Measurements from ENCODE around the gene ERBB2.

DNA sequence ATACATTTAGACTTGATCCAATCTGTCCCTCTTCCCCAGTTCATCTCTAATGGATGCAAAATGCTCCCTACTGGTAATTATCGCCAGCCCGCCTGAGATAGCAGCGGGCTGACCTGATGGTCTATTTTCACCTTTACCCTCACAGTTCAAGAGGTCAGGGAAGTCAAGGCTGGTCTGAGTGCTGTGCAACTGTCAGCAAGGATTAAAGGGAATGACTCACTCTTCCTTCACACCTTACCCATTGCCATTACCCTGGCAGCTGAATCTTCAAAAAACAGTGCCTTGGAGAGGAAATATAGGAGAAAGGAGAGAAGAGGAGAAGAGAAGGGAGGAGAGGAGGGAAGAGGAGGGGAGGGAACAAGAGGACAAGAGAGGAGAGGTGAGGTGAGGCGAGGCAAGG lies 74.2 kb downstream of the ERBB2 start:
- TF ChIP-seq, protein P1, sequence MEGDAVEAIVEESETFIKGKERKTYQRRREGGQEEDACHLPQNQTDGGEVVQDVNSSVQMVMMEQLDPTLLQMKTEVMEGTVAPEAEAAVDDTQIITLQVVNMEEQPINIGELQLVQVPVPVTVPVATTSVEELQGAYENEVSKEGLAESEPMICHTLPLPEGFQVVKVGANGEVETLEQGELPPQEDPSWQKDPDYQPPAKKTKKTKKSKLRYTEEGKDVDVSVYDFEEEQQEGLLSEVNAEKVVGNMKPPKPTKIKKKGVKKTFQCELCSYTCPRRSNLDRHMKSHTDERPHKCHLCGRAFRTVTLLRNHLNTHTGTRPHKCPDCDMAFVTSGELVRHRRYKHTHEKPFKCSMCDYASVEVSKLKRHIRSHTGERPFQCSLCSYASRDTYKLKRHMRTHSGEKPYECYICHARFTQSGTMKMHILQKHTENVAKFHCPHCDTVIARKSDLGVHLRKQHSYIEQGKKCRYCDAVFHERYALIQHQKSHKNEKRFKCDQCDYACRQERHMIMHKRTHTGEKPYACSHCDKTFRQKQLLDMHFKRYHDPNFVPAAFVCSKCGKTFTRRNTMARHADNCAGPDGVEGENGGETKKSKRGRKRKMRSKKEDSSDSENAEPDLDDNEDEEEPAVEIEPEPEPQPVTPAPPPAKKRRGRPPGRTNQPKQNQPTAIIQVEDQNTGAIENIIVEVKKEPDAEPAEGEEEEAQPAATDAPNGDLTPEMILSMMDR (IDR thresholded peaks at IDR 0.05; ENCODE audit: low read length): no peak
- TF ChIP-seq EZH2phosphoT487 (IDR thresholded peaks at IDR 0.05; ENCODE audit: low read length) (no peak), EZH2 (optimal IDR thresholded peaks at IDR 0.05; ENCODE audit: low read depth, low read length) (no peak)
